ENCODE measurements around the gene GDI1. TPM values are rescaled to one million over a fixed set of nuclear protein-coding genes. Genes with fewer than 3 reads are reported as not detected.

GDI1 gene
- total RNA-seq, 1 donor from 2014 or later = 113 TPM

DNA sequence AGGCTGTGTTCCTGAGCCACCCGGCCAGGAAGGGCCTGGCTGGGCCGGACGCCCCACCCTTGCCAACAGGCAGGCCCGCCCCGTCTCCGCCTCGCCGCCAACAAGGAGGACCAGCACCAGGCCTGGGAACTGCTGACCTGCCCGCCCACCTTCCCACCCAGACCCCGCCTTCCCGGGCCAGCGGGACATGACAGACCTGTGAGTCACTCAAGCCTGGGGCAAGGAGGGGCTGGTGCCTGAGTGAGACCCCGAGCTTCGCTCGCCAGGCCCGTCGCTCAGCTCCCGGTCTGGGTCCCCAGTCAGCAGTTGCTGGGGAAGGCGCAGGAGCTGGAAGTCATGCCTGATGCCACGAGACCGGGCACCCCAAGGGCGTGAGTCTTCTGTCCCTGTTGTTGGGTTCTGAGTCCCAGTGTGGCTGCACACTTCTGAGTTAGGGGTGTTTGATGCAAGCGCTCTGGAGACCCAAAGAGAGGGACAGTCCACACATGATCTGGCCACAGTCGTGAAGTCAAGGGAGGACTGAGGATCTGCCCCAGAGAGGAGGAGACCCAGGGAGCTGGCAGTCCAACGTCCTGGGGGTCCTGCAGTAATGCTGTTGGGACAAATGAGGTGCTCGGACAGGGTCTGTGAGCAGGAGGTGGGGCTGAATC, 27.6 kb upstream of the GDI1 start, which contains the start of gene DNASE1L1:
TSS of gene DNASE1L1 (minus strand) at position 33 of the 650 bp plus-strand sequence. CDS start 3,686 bp downstream, outside the sequence.
- H3K4me3 ChIP-seq (ENCODE audit: low read depth, low read length) = peak within 1 kb of the TSS; percentile 32
- no peaks in the 10 kb centered on the region for H3K27me3 ChIP-seq (ENCODE audit: control insufficient read depth, insufficient read depth, low read length)
- H3K36me3 ChIP-seq (ENCODE audit: control insufficient read depth, insufficient read depth, low read length) = no peaks in the 10 kb centered on the region
- peak; percentile 60 for DNase-seq (ENCODE audit: low read depth)
- TF ChIP-seq, protein P1, sequence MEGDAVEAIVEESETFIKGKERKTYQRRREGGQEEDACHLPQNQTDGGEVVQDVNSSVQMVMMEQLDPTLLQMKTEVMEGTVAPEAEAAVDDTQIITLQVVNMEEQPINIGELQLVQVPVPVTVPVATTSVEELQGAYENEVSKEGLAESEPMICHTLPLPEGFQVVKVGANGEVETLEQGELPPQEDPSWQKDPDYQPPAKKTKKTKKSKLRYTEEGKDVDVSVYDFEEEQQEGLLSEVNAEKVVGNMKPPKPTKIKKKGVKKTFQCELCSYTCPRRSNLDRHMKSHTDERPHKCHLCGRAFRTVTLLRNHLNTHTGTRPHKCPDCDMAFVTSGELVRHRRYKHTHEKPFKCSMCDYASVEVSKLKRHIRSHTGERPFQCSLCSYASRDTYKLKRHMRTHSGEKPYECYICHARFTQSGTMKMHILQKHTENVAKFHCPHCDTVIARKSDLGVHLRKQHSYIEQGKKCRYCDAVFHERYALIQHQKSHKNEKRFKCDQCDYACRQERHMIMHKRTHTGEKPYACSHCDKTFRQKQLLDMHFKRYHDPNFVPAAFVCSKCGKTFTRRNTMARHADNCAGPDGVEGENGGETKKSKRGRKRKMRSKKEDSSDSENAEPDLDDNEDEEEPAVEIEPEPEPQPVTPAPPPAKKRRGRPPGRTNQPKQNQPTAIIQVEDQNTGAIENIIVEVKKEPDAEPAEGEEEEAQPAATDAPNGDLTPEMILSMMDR (IDR thresholded peaks at IDR 0.05; ENCODE audit: insufficient read depth, low read length, poor library complexity, severe bottlenecking) = no peak

DNA sequence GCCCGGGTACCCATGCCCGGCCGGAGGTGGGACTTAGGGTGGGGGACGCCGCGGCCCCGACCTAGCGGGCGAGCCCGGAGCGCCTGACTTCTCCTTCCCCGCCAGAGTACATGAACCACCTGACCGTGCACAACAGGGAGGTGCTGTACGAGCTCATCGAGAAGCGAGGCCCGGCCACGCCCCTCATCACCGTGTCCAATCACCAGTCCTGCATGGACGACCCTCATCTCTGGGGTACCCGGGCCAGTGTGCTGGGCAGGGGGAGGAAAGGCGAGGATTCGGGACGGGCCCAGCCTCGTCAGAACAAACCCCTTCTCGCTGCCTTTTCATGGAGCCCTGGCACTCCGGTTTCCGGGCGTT, 25.0 kb upstream of the GDI1 start:
- Histone ChIP-seq H3K4me3 (ENCODE audit: low read depth, low read length) (peak overlapping the region; percentile 65), H3K27me3 (ENCODE audit: control insufficient read depth, insufficient read depth, low read length) (no peaks in the 10 kb centered on the region), H3K36me3 (ENCODE audit: control insufficient read depth, insufficient read depth, low read length) (no peaks in the 10 kb centered on the region)
- no peak for DNase-seq (ENCODE audit: low read depth)
- TF ChIP-seq, protein P1 (IDR thresholded peaks at IDR 0.05; ENCODE audit: insufficient read depth, low read length, poor library complexity, severe bottlenecking) = no peak

- H3K4me3 ChIP-seq (ENCODE audit: low read depth, low read length) = peak overlapping the region; percentile 65
- no peaks in the 10 kb centered on the region for H3K36me3 ChIP-seq (ENCODE audit: control insufficient read depth, insufficient read depth, low read length)
- no peaks in the 10 kb centered on the region for H3K27me3 ChIP-seq (ENCODE audit: control insufficient read depth, insufficient read depth, low read length)
- TF ChIP-seq, protein P1 (IDR thresholded peaks at IDR 0.05; ENCODE audit: insufficient read depth, low read length, poor library complexity, severe bottlenecking) = no peak
- no peak for DNase-seq (ENCODE audit: low read depth)
Observed at GRCh38 chrX:154412468-154412867, 24.5 kb upstream of the GDI1 start.

DNA sequence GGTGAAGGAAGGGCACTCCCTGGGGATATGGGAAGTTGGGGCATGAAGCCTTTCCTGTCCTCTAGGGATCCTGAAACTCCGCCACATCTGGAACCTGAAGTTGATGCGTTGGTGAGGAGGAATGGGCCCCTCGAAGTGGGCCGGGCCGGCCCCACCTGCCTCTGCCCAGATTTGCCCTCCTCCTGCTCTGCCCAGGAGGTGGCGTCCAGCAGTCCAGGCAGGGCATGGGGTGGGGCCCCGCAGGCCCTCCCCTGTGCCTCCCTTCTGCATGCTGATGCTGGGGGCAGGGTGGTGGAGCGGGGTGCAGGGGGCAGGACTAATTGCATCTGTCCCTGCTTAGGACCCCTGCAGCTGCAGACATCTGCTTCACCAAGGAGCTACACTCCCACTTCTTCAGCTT, 23.8 kb upstream of the GDI1 start:
- TF ChIP-seq, protein P1 (IDR thresholded peaks at IDR 0.05; ENCODE audit: insufficient read depth, low read length, poor library complexity, severe bottlenecking) = no peak

DNA sequence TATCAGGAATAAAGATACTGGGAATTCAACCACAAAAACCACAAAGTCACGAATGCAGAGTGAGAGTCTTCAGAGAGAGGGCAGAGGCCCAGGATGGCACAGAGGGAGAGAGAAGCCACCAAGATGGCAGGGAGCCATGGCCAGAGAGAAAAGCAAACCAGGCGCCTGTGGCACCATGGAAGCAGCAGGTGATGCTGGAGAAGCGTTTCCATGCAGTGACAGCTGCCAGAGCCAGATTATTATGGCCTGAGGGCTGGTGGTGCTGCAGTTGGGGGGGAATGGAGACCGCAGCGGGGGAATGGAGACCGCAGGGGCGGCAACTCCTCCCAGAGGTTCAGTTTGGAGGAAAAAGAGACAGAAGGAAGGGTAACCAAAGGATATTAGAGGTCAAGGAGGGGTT, 19.8 kb upstream of the GDI1 start:
- no peaks in the 10 kb centered on the region for H3K27me3 ChIP-seq (ENCODE audit: control insufficient read depth, insufficient read depth, low read length)
- DNase-seq (ENCODE audit: low read depth) = no peak
- no peak overlapping the region for H3K4me3 ChIP-seq (ENCODE audit: low read depth, low read length)
- TF ChIP-seq, protein P1 (IDR thresholded peaks at IDR 0.05; ENCODE audit: insufficient read depth, low read length, poor library complexity, severe bottlenecking) = no peak
- no peaks in the 10 kb centered on the region for H3K36me3 ChIP-seq (ENCODE audit: control insufficient read depth, insufficient read depth, low read length)

More for the DNA sequence above, 23.8 kb upstream of the GDI1 start:
- DNase-seq (ENCODE audit: low read depth) = no peak
- H3K27me3 ChIP-seq (ENCODE audit: control insufficient read depth, insufficient read depth, low read length) = no peaks in the 10 kb centered on the region
- no peak overlapping the region for H3K4me3 ChIP-seq (ENCODE audit: low read depth, low read length)
- no peaks in the 10 kb centered on the region for H3K36me3 ChIP-seq (ENCODE audit: control insufficient read depth, insufficient read depth, low read length)

- TF ChIP-seq, protein P1 (IDR thresholded peaks at IDR 0.05; ENCODE audit: insufficient read depth, low read length, poor library complexity, severe bottlenecking) = no peak
- Histone ChIP-seq H3K36me3 (ENCODE audit: control insufficient read depth, insufficient read depth, low read length) (no peaks in the 10 kb centered on the region), H3K27me3 (ENCODE audit: control insufficient read depth, insufficient read depth, low read length) (no peaks in the 10 kb centered on the region), H3K4me3 (ENCODE audit: low read depth, low read length) (no peak overlapping the region)
- DNase-seq (ENCODE audit: low read depth) = no peak
Observed at GRCh38 chrX:154419189-154419588, 17.8 kb upstream of the GDI1 start.
